KOPT-K1 (cell line): Measurements from ENCODE around the gene LIM2.
"Not testable (repeated sequence)": the region's sequence is repeated elsewhere in the genome, so short reads cannot be mapped to it uniquely, and the experiment has no call there.

Experiments
- H3K27ac ChIP-seq: fragments of 200-600 bp; sonication (generic); 2 replicates; pipeline ENCODE4 v1.5.1; 2016; ENCODE audit warnings: antibody characterized with exemption, mild to moderate bottlenecking, low read depth, low read length; ENCODE audit not compliant: poor library complexity, severe bottlenecking
- H3K36me3 ChIP-seq: fragments of 200-600 bp; sonication (generic); 2 replicates; pipeline ENCODE4 v1.5.1; 2017; ENCODE audit warnings: antibody characterized with exemption, mild to moderate bottlenecking, low read length, moderate library complexity; ENCODE audit not compliant: insufficient read depth
- H3K9me3 ChIP-seq: fragments of 200-600 bp; sonication (generic); 2 replicates; pipeline ENCODE4 v1.5.1; 2017; ENCODE audit warnings: antibody characterized with exemption, low read length, mild to moderate bottlenecking; ENCODE audit not compliant: insufficient read depth, poor library complexity, severe bottlenecking

Gene LIM2

GRCh38 chr19:51387924-51388389 lies at the start of gene LIM2:
LIM2 (minus strand) TSS chr19:51387974; CDS start chr19:51387443, 531 bp downstream.
- Histone ChIP-seq H3K36me3 (no peaks in the 10 kb centered on the region), H3K9me3 (no peaks in the 10 kb centered on the region), H3K27ac (no peak within 1 kb of the TSS)

- no peak overlapping the region for H3K27ac ChIP-seq
- H3K36me3 ChIP-seq = no peaks in the 10 kb centered on the region
- no peaks in the 10 kb centered on the region for H3K9me3 ChIP-seq
These were observed 46.7 kb upstream of the LIM2 start for GRCh38 chr19:51434456-51434855.

- Histone ChIP-seq H3K27ac (no peak overlapping the region), H3K9me3 (peaks cover 12% of the 10 kb centered on the region), H3K36me3 (no peaks in the 10 kb centered on the region)
These were observed 45.3 kb upstream of the LIM2 start for GRCh38 chr19:51433043-51433442.

GRCh38 chr19:51431124-51431523 lies 43.4 kb upstream of the LIM2 start:
- no peak overlapping the region for H3K27ac ChIP-seq
- no peaks in the 10 kb centered on the region for H3K36me3 ChIP-seq
- H3K9me3 ChIP-seq = peaks cover 16% of the 10 kb centered on the region

GRCh38 chr19:51430221-51430620 lies 42.4 kb upstream of the LIM2 start:
- Histone ChIP-seq H3K9me3 (peaks cover 16% of the 10 kb centered on the region), H3K36me3 (no peaks in the 10 kb centered on the region), H3K27ac (no peak overlapping the region)

- H3K9me3 ChIP-seq = peaks cover 16% of the 10 kb centered on the region
- no peak overlapping the region for H3K27ac ChIP-seq
These were observed 39.4 kb upstream of the LIM2 start for GRCh38 chr19:51427201-51427600.

GRCh38 chr19:51422053-51422448 lies 34.3 kb upstream of the LIM2 start:
- Histone ChIP-seq H3K9me3 (no peaks in the 10 kb centered on the region), H3K36me3 (no peaks in the 10 kb centered on the region), H3K27ac (no peak overlapping the region)

More at GRCh38 chr19:51427201-51427600, 39.4 kb upstream of the LIM2 start:
- no peaks in the 10 kb centered on the region for H3K36me3 ChIP-seq

GRCh38 chr19:51421229-51422052 lies 33.7 kb upstream of the LIM2 start:
- Histone ChIP-seq H3K36me3 (no peaks in the 10 kb centered on the region), H3K27ac (no peak overlapping the region), H3K9me3 (no peaks in the 10 kb centered on the region)

GRCh38 chr19:51420511-51420910 lies 32.7 kb upstream of the LIM2 start:
- not testable (repeated sequence) for H3K36me3 ChIP-seq, H3K27ac ChIP-seq, H3K9me3 ChIP-seq

- no peaks in the 10 kb centered on the region for H3K36me3 ChIP-seq
- H3K27ac ChIP-seq = no peak overlapping the region
- H3K9me3 ChIP-seq = no peaks in the 10 kb centered on the region
These were observed 30.9 kb upstream of the LIM2 start for GRCh38 chr19:51418707-51419106.

GRCh38 chr19:51417810-51418157 lies 30.0 kb upstream of the LIM2 start:
- Histone ChIP-seq H3K9me3 (no peaks in the 10 kb centered on the region), H3K36me3 (no peaks in the 10 kb centered on the region), H3K27ac (no peak overlapping the region)

GRCh38 chr19:51417107-51417809 lies 29.5 kb upstream of the LIM2 start, which contains the start of gene SIGLEC10:
SIGLEC10 (minus strand) TSS chr19:51417642; CDS start chr19:51417581, 61 bp downstream.
- Histone ChIP-seq H3K9me3 (no peaks in the 10 kb centered on the region), H3K27ac (no peak within 1 kb of the TSS), H3K36me3 (no peaks in the 10 kb centered on the region)

GRCh38 chr19:51416422-51416821 lies 28.6 kb upstream of the LIM2 start:
- not testable (repeated sequence) for H3K9me3 ChIP-seq, H3K36me3 ChIP-seq, H3K27ac ChIP-seq

GRCh38 chr19:51415187-51415586 lies 27.4 kb upstream of the LIM2 start:
- Histone ChIP-seq H3K9me3 (no peaks in the 10 kb centered on the region), H3K27ac (no peak overlapping the region), H3K36me3 (no peaks in the 10 kb centered on the region)

GRCh38 chr19:51410950-51411748 lies 23.4 kb upstream of the LIM2 start:
- no peaks in the 10 kb centered on the region for H3K36me3 ChIP-seq
- H3K9me3 ChIP-seq = peaks cover 2% of the 10 kb centered on the region
- H3K27ac ChIP-seq = no peak overlapping the region
